ENCODE data around the gene PLK2. TPM values are rescaled to one million over a fixed set of nuclear protein-coding genes. Genes with fewer than 3 reads are reported as not detected.

The PLK2 gene
- total RNA-seq, 1 experiment from 2014 or later: 372 TPM

- Histone ChIP-seq H3K9me3 (ENCODE audit: low read length) (no peaks in the 10 kb centered on the region), H3K4me1 (ENCODE audit: insufficient read depth, low read length) (peaks cover 16% of the 10 kb centered on the region; the same call in 1 of the 2 replicates), H2AFZ (ENCODE audit: low read length) (no peak overlapping the region), H3F3A (ENCODE audit: low read length, unreplicated experiment) (peaks cover 6% of the 10 kb centered on the region), H4K20me1 (ENCODE audit: low read length) (peaks cover 32% of the 10 kb centered on the region), H3K27ac (ENCODE audit: low read length) (no peak overlapping the region), H3K9ac (ENCODE audit: low read length) (no peak overlapping the region), H3K4me3 (ENCODE audit: low read length) (no peak overlapping the region), H3K36me3 (ENCODE audit: low read depth, low read length) (peaks cover 32% of the 10 kb centered on the region), H3K27me3 (ENCODE audit: low read length) (no peaks in the 10 kb centered on the region), H3K9me2 (replicated peaks; ENCODE audit: low read length) (no peaks in the 10 kb centered on the region), H3K79me2 (ENCODE audit: low read length) (peaks cover 20% of the 10 kb centered on the region), H3K4me2 (ENCODE audit: low read length) (no peak overlapping the region)
- TF ChIP-seq, protein P1, sequence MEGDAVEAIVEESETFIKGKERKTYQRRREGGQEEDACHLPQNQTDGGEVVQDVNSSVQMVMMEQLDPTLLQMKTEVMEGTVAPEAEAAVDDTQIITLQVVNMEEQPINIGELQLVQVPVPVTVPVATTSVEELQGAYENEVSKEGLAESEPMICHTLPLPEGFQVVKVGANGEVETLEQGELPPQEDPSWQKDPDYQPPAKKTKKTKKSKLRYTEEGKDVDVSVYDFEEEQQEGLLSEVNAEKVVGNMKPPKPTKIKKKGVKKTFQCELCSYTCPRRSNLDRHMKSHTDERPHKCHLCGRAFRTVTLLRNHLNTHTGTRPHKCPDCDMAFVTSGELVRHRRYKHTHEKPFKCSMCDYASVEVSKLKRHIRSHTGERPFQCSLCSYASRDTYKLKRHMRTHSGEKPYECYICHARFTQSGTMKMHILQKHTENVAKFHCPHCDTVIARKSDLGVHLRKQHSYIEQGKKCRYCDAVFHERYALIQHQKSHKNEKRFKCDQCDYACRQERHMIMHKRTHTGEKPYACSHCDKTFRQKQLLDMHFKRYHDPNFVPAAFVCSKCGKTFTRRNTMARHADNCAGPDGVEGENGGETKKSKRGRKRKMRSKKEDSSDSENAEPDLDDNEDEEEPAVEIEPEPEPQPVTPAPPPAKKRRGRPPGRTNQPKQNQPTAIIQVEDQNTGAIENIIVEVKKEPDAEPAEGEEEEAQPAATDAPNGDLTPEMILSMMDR (conservative IDR thresholded peaks at IDR 0.05; ENCODE audit: low read depth, low read length): no peak
- TF ChIP-seq EZH2 (IDR thresholded peaks at IDR 0.05; ENCODE audit: low read length, unreplicated experiment): no peak
- no peak for TF ChIP-seq EZH2phosphoT487 (IDR thresholded peaks at IDR 0.05; ENCODE audit: borderline replicate concordance, low read length)
- POLR2A ChIA-PET (ENCODE audit: unreplicated experiment): no interaction called here
- no peak for ATAC-seq
- BruUV-seq (replicated peaks): no TSS peak
- intact Hi-C loops (cut with micrococcal nuclease): loop anchor here (5.0 kb wide), 1 partner anchor 119 kb away; no protein-coding TSS in a partner anchor
- CTCF ChIA-PET: no interaction called here
- DNase-seq: no peak
Observed at GRCh38 chr5:58450811-58451629, 8.9 kb downstream of the PLK2 start.

GRCh38 chr5:58450018-58450417 lies 9.9 kb downstream of the PLK2 start:
- intact Hi-C loops (cut with micrococcal nuclease): loop anchor here (5.0 kb wide), 1 partner anchor 118 kb away; no protein-coding TSS in a partner anchor
- ATAC-seq (no peak), DNase-seq (no peak)
- peaks cover 6% of the 10 kb centered on the region for H3F3A ChIP-seq (ENCODE audit: low read length, unreplicated experiment)
- peaks cover 22% of the 10 kb centered on the region for H4K20me1 ChIP-seq (ENCODE audit: low read length)
- no peaks in the 10 kb centered on the region for H3K9me3 ChIP-seq (ENCODE audit: low read length)
- TF ChIP-seq, protein P1 (conservative IDR thresholded peaks at IDR 0.05; ENCODE audit: low read depth, low read length): no peak
- TF ChIP-seq EZH2 (IDR thresholded peaks at IDR 0.05; ENCODE audit: low read length, unreplicated experiment) (no peak), EZH2phosphoT487 (IDR thresholded peaks at IDR 0.05; ENCODE audit: borderline replicate concordance, low read length) (no peak)
- H3K4me2 ChIP-seq (ENCODE audit: low read length): no peak overlapping the region
- H3K4me3 ChIP-seq (ENCODE audit: low read length): no peak overlapping the region
- H3K27me3 ChIP-seq (ENCODE audit: low read length): no peaks in the 10 kb centered on the region
- no peak overlapping the region for H3K27ac ChIP-seq (ENCODE audit: low read length)
- POLR2A ChIA-PET (ENCODE audit: unreplicated experiment): interaction anchor here (0.6 kb wide), 1 partner anchor 11 kb away, joined by 4 read pairs; no protein-coding TSS in a partner anchor
- H2AFZ ChIP-seq (ENCODE audit: low read length): no peak overlapping the region
- CTCF ChIA-PET: no interaction called here
- no TSS peak for BruUV-seq (replicated peaks)
- no peak overlapping the region for H3K9ac ChIP-seq (ENCODE audit: low read length)
- no peaks in the 10 kb centered on the region for H3K9me2 ChIP-seq (replicated peaks; ENCODE audit: low read length)
- peaks cover 10% of the 10 kb centered on the region for H3K4me1 ChIP-seq (ENCODE audit: insufficient read depth, low read length)
- H3K36me3 ChIP-seq (ENCODE audit: low read depth, low read length): peaks cover 22% of the 10 kb centered on the region
- peaks cover 10% of the 10 kb centered on the region for H3K79me2 ChIP-seq (ENCODE audit: low read length)

DNA sequence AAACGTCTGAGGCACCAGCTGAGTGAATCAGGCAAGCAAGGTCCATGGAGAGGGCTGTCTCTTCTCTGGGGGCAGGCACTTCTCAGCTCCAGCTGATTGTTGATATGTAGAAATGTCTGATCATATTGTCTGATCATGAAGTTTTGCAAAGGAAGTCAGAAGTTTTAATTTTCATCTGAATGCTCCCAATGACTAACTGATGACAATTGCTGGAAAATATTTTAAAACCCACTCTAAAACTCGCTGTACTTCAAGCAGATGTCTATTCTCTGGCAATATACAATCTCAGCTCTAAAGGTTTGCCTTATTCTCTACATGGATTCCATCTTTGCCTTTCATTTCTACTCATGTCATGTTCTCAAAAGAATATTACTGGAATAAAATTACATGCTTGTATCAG lies 12.7 kb downstream of the PLK2 start:
- ChIA-PET CTCF (no interaction called here), POLR2A (ENCODE audit: unreplicated experiment) (no interaction called here)
- no peak for DNase-seq
- H3K27ac ChIP-seq (ENCODE audit: low read length): no peak overlapping the region
- H2AFZ ChIP-seq (ENCODE audit: low read length): no peak overlapping the region
- H4K20me1 ChIP-seq (ENCODE audit: low read length): no peaks in the 10 kb centered on the region
- no TSS peak for BruUV-seq (replicated peaks)
- no peak overlapping the region for H3K4me2 ChIP-seq (ENCODE audit: low read length)
- no peak overlapping the region for H3K9ac ChIP-seq (ENCODE audit: low read length)
- no peak overlapping the region for H3K4me3 ChIP-seq (ENCODE audit: low read length)
- H3K36me3 ChIP-seq (ENCODE audit: low read depth, low read length): no peaks in the 10 kb centered on the region; the same call in 1 of the 2 replicates
- no peaks in the 10 kb centered on the region for H3K9me2 ChIP-seq (replicated peaks; ENCODE audit: low read length)
- no peaks in the 10 kb centered on the region for H3K9me3 ChIP-seq (ENCODE audit: low read length)
- H3K4me1 ChIP-seq (ENCODE audit: insufficient read depth, low read length): peaks cover 10% of the 10 kb centered on the region
- no peaks in the 10 kb centered on the region for H3K27me3 ChIP-seq (ENCODE audit: low read length)
- H3K79me2 ChIP-seq (ENCODE audit: low read length): no peaks in the 10 kb centered on the region
- intact Hi-C loops (cut with micrococcal nuclease): no loop called here
- no peak for ATAC-seq
- no peaks in the 10 kb centered on the region for H3F3A ChIP-seq (ENCODE audit: low read length, unreplicated experiment)
- TF ChIP-seq EZH2phosphoT487 (IDR thresholded peaks at IDR 0.05; ENCODE audit: borderline replicate concordance, low read length) (no peak), EZH2 (IDR thresholded peaks at IDR 0.05; ENCODE audit: low read length, unreplicated experiment) (no peak)
- TF ChIP-seq, protein P1 (conservative IDR thresholded peaks at IDR 0.05; ENCODE audit: low read depth, low read length): no peak
